ENCODE results near the gene ZNF684. TPM values are rescaled to one million over a fixed set of nuclear protein-coding genes. Genes with fewer than 3 reads are reported as not detected.

ZNF684 gene
- total and polyA plus RNA-seq, 9 of the 15 experiments (the other 6 are each of a cell fraction or from before 2014, with no cell fraction given): 4.8 to 8.8 (median 5.5) TPM

GRCh38 chr1:40530735-40531380 lies 579 bp upstream of the ZNF684 start (continued):
- no peak for TF ChIP-seq PTTG1 (tag; IDR thresholded peaks at IDR 0.05; ENCODE audit: low read depth)
- TF ChIP-seq ETS2 (tag; IDR thresholded peaks at IDR 0.05; ENCODE audit: borderline replicate concordance, poor library complexity, severe bottlenecking): no peak
- no peak for TF ChIP-seq RBBP5 (IDR thresholded peaks at IDR 0.05; ENCODE audit: borderline replicate concordance, insufficient read depth, low read length, poor library complexity, severe bottlenecking)
- TF ChIP-seq, protein P1, sequence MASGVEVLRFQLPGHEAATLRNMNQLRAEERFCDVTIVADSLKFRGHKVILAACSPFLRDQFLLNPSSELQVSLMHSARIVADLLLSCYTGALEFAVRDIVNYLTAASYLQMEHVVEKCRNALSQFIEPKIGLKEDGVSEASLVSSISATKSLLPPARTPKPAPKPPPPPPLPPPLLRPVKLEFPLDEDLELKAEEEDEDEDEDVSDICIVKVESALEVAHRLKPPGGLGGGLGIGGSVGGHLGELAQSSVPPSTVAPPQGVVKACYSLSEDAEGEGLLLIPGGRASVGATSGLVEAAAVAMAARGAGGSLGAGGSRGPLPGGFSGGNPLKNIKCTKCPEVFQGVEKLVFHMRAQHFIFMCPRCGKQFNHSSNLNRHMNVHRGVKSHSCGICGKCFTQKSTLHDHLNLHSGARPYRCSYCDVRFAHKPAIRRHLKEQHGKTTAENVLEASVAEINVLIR (CRISPR knock-in tag; IDR thresholded peaks at IDR 0.05): no peak
- no peak for TF ChIP-seq POLR2G (IDR thresholded peaks at IDR 0.05; ENCODE audit: low read depth, low read length)
- TF ChIP-seq ZNF41 (CRISPR knock-in tag; conservative IDR thresholded peaks at IDR 0.05): no peak
- TF ChIP-seq RBFOX2 (IDR thresholded peaks at IDR 0.05; ENCODE audit: low read depth, low read length): no peak
- TF ChIP-seq IRF9 (tag; IDR thresholded peaks at IDR 0.05): 0 out of 2 replicates have a peak, but pooled peaks have one; percentile 43
- TF ChIP-seq, protein P2, sequence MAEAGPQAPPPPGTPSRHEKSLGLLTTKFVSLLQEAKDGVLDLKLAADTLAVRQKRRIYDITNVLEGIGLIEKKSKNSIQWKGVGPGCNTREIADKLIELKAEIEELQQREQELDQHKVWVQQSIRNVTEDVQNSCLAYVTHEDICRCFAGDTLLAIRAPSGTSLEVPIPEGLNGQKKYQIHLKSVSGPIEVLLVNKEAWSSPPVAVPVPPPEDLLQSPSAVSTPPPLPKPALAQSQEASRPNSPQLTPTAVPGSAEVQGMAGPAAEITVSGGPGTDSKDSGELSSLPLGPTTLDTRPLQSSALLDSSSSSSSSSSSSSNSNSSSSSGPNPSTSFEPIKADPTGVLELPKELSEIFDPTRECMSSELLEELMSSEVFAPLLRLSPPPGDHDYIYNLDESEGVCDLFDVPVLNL (CRISPR knock-in tag; IDR thresholded peaks at IDR 0.05; ENCODE audit: low read depth): no peak
- no peak for TF ChIP-seq SRSF9 (IDR thresholded peaks at IDR 0.05; ENCODE audit: borderline replicate concordance, low read depth, low read length)
- TF ChIP-seq, protein P3, sequence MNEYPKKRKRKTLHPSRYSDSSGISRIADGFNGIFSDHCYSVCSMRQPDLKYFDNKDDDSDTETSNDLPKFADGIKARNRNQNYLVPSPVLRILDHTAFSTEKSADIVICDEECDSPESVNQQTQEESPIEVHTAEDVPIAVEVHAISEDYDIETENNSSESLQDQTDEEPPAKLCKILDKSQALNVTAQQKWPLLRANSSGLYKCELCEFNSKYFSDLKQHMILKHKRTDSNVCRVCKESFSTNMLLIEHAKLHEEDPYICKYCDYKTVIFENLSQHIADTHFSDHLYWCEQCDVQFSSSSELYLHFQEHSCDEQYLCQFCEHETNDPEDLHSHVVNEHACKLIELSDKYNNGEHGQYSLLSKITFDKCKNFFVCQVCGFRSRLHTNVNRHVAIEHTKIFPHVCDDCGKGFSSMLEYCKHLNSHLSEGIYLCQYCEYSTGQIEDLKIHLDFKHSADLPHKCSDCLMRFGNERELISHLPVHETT (CRISPR knock-in tag; conservative IDR thresholded peaks at IDR 0.05 in 1 of 2, IDR thresholded peaks at IDR 0.05 in 1 of 2): no peak
- TF ChIP-seq ZKSCAN8 (CRISPR knock-in tag; IDR thresholded peaks at IDR 0.05): no peak
- TF ChIP-seq ZC3H4 (CRISPR knock-in tag; IDR thresholded peaks at IDR 0.05; ENCODE audit: borderline replicate concordance): no peak
- TF ChIP-seq STAT5A (IDR thresholded peaks at IDR 0.05; ENCODE audit: borderline replicate concordance, low read length): no peak
- no peak for TF ChIP-seq NFE2 (IDR thresholded peaks at IDR 0.05; ENCODE audit: low read depth)
- TF ChIP-seq HDGF (IDR thresholded peaks at IDR 0.05): peak; percentile 43; the same call in 1 of the 2 replicates
- TF ChIP-seq, protein P4, sequence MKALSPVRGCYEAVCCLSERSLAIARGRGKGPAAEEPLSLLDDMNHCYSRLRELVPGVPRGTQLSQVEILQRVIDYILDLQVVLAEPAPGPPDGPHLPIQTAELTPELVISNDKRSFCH (CRISPR knock-in tag; IDR thresholded peaks at IDR 0.05): no peak
- TF ChIP-seq, protein P4 (tag; IDR thresholded peaks at IDR 0.05): no peak
- no peak for TF ChIP-seq MTA1 (IDR thresholded peaks at IDR 0.05; ENCODE audit: borderline replicate concordance)
- TF ChIP-seq, protein P5, sequence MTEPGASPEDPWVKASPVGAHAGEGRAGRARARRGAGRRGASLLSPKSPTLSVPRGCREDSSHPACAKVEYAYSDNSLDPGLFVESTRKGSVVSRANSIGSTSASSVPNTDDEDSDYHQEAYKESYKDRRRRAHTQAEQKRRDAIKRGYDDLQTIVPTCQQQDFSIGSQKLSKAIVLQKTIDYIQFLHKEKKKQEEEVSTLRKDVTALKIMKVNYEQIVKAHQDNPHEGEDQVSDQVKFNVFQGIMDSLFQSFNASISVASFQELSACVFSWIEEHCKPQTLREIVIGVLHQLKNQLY (CRISPR knock-in tag; conservative IDR thresholded peaks at IDR 0.05): no peak
- TF ChIP-seq HDAC1 (IDR thresholded peaks at IDR 0.05): peak; percentile 12 to 33; a peak in 1 of 4 replicates
- TF ChIP-seq TFAM (CRISPR knock-in tag; conservative IDR thresholded peaks at IDR 0.05): no peak

Measured in K562 (cell line).